HepG2 (cell line): Measurements from ENCODE around the gene PAK2. TPM values are rescaled to one million over a fixed set of nuclear protein-coding genes. Genes with fewer than 3 reads are reported as not detected.
A peak's percentile ranks its signal among the peaks of the same experiment; 100 is the strongest.

Experiments used
- ATAC-seq: fragments of 200-7000 bp; cut with Tn5 transposase; 3 replicates; pipeline ENCODE4 v1.9.1; 2020; ENCODE audit warnings: mild to moderate bottlenecking, moderate library complexity
- BruUV-seq: library from RNA; stranded (reverse); fragments of 400-500 nt; replicated peaks from 2 replicates; lab custom pipeline; 2021; lab: Mats Ljungman, UMichigan
- CTCF ChIA-PET: fragments of 300-600 bp; formaldehyde crosslinking; extraction: SDS; loops from one replicate; lab custom pipeline; 2021; ENCODE audit warnings: low total read pairs, inconsistent platforms, low intra/inter-chr PET ratio; lab: Yijun Ruan, JAX
- POLR2A ChIA-PET: fragments of 350-600 bp; sonication (Branson Sonifier 250); formaldehyde crosslinking; loops from one replicate; lab custom pipeline; 2020; ENCODE audit warnings: antibody characterized with exemption, inconsistent platforms; lab: Yijun Ruan, JAX
- DNase-seq: peaks from one replicate; pipeline ENCODE4 v3.0.0-alpha.2; 2015; ENCODE audit warnings: low spot score
- FAIRE-seq: peaks from 3 replicates; lab custom pipeline; 2011; peaks lifted over from hg19 to GRCh38; lab: Jason Lieb, UNC
- H2AFZ ChIP-seq: one replicate; pipeline ENCODE4 v1.6.1; 2011; ENCODE audit warnings: low read length, inconsistent platforms
- H3K27ac ChIP-seq: fragments of 300-600 bp; 3 replicates; pipeline ENCODE4 v1.8.0; 2011; ENCODE audit warnings: mixed run types, mild to moderate bottlenecking, mixed read lengths, low read length, inconsistent platforms; ENCODE audit not compliant: insufficient read depth; ENCODE audit errors: extremely low read length
- H3K27me3 ChIP-seq, 2 experiments: fragments of 200-600 bp in 1 of 2; 2 replicates in 1 of 2; 3 replicates in 1 of 2; pipeline versions ENCODE4 v1.6.0 to v1.8.0; 2011; ENCODE audit warnings: low read length in 2 of 2, mild to moderate bottlenecking in 2 of 2, moderate library complexity in 2 of 2, inconsistent platforms in 1 of 2; ENCODE audit not compliant: insufficient read depth in 2 of 2, control insufficient read depth in 1 of 2
- H3K36me3 ChIP-seq, 2 experiments: fragments of 200-600 bp in 1 of 2; replicated peaks in 1 of 2; 2 replicates in 1 of 2; 3 replicates in 1 of 2; pipeline versions ENCODE4 v1.5.1 to v1.8.0; 2011; ENCODE audit warnings: low read length in 2 of 2, inconsistent platforms in 1 of 2; ENCODE audit not compliant: insufficient read depth in 2 of 2, control insufficient read depth in 1 of 2
- H3K4me1 ChIP-seq: 2 replicates; pipeline ENCODE4 v1.5.1; 2012; ENCODE audit warnings: low read length, inconsistent platforms; ENCODE audit not compliant: insufficient read depth
- H3K4me2 ChIP-seq: 2 replicates; pipeline ENCODE4 v1.6.0; 2011; ENCODE audit warnings: low read depth, low read length, inconsistent platforms
- H3K4me3 ChIP-seq, 3 experiments: fragments of 200-600 bp in 1 of 3; sonication (generic), shearing (Covaris generic) in 1 of 3; replicated peaks in 1 of 3; 2 replicates each; pipeline ENCODE4 v1.5.1; 2011 to 2016; ENCODE audit warnings: low read length in 3 of 3, inconsistent platforms in 2 of 3, low read depth in 2 of 3, mild to moderate bottlenecking in 2 of 3, control low read depth in 1 of 3, mixed read lengths in 1 of 3; ENCODE audit not compliant: insufficient read depth in 1 of 3
- H3K79me2 ChIP-seq: one replicate; pipeline ENCODE4 v1.6.1; 2011; ENCODE audit warnings: low read length, inconsistent platforms; ENCODE audit not compliant: insufficient read depth
- H3K9ac ChIP-seq: 2 replicates; pipeline ENCODE4 v1.6.0; 2011; ENCODE audit warnings: mild to moderate bottlenecking, low read depth, low read length, inconsistent platforms; ENCODE audit not compliant: insufficient read depth
- H3K9me3 ChIP-seq: 2 replicates; pipeline ENCODE4 v1.5.1; 2012; ENCODE audit warnings: mild to moderate bottlenecking, low read length
- H4K20me1 ChIP-seq: 2 replicates; pipeline ENCODE4 v1.6.0; 2011; ENCODE audit warnings: inconsistent platforms, mild to moderate bottlenecking, low read length, moderate library complexity; ENCODE audit not compliant: insufficient read depth
- ARID4A ChIP-seq: sonication (generic); formaldehyde crosslinking; IDR thresholded peaks from 2 replicates; pipeline ENCODE4 v1.5.0; 2020; ENCODE audit warnings: mild to moderate bottlenecking, missing genetic modification reagents, borderline replicate concordance
- GTF3A ChIP-seq: sonication (generic); formaldehyde crosslinking; conservative IDR thresholded peaks from 2 replicates; pipeline ENCODE4 v1.4.0; 2020; ENCODE audit warnings: mild to moderate bottlenecking, missing genetic modification reagents
- MEIS2 ChIP-seq: sonication (generic); formaldehyde crosslinking; IDR thresholded peaks from 2 replicates; pipeline ENCODE4 v1.9.0; 2021; ENCODE audit warnings: mild to moderate bottlenecking, missing genetic modification reagents
- THRA ChIP-seq: sonication (generic); formaldehyde crosslinking; IDR thresholded peaks from 2 replicates; pipeline ENCODE4 v1.4.0; 2020; ENCODE audit warnings: missing genetic modification reagents, borderline replicate concordance
- ZNF317 ChIP-seq: sonication (generic); formaldehyde crosslinking; IDR thresholded peaks from 2 replicates; pipeline ENCODE4 v1.5.0; 2020; ENCODE audit warnings: mild to moderate bottlenecking, missing genetic modification reagents
- ZNF879 ChIP-seq: sonication (generic); formaldehyde crosslinking; IDR thresholded peaks from 2 replicates; pipeline ENCODE4 v1.8.1; 2023; ENCODE audit warnings: missing genetic modification reagents
- WGBS: methylation state at CpG from one replicate; pipeline ENCODE4 v1.1.6; 2017; ENCODE audit warnings: low lambda C conversion rate; 5-methylcytosine and 5-hydroxymethylcytosine counted together
- in situ Hi-C: cut with HindIII; loops from 2 replicates; pipeline ENCODE4 v1.10.0; 2017; ENCODE audit warnings: low pct_unique_long_range_greater_than_20kb; ENCODE audit not compliant: extremely low pct_ligation_motif_present
- intact Hi-C: fragments of 100-400 bp; cut with micrococcal nuclease; formaldehyde crosslinking; loops from one replicate; pipeline ENCODE4 v1.10.0; 2022; ENCODE audit not compliant: unreplicated experiment
- polyA plus RNA-seq, 8 experiments: library from polyadenylated mRNA; depleted of rRNA in 3 of 8; stranded (reverse) in 7 of 8; unstranded in 1 of 8; fragments of >200 nt; fragmentation: Illumina TruSeq in 4 of 8; extraction: Trizol in 4 of 8; gene quantifications; 2 replicates each; pipeline versions ENCODE4 v1.2.1 to v1.2.3, GENCODE V29; 2011 to 2016; ENCODE audit warnings: low read depth in 4 of 8, missing spikeins in 1 of 8, mixed read lengths in 1 of 8; ENCODE audit not compliant: insufficient read depth in 1 of 8
- total RNA-seq, 5 experiments: library from RNA; depleted of rRNA; stranded (reverse); fragments of >200 nt; fragmentation: Illumina TruSeq; extraction: Trizol; gene quantifications; 2 replicates each; pipeline ENCODE4 v1.2.3, GENCODE V29; 2016; ENCODE audit warnings: low read depth in 1 of 5

Gene PAK2
- total and polyA plus RNA-seq, 2 of the 13 experiments (the other 11 are each of a cell fraction or from before 2014, with no cell fraction given), result 23.0 to 24.7 TPM

DNA sequence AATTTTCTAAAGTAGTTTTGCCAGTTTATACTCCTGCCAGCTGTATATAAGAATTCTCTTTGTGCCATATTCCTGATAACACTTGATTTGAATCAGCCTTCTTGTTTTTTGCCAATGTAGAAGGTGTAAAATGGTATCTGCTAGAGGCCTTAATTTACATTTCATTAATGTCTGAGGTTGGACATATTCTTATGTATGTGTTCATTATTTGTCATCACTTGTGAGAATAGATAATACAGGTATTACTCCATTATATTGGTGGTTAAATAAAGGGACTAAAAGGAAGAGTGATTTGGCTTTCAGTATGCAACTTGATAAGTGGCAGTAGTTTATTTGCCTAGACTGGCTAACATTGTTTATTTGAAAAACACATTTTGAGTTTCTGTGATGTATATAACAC, 25.8 kb downstream of the PAK2 start (continued):
- TF ChIP-seq THRA (no peak), GTF3A (CRISPR knock-in tag) (no peak)

GRCh38 chr3:196771067-196771466, 31.4 kb downstream of the PAK2 start:
- Histone ChIP-seq H3K9me3 (no peaks in the 10 kb centered on the region), H3K27ac (no peak overlapping the region), H3K27me3 (no peaks in the 10 kb centered on the region), H3K36me3 (peaks cover 0 to 1% of the 10 kb centered on the region in 2 experiments; a peak in 1 of 5 replicates), H2AFZ (no peak overlapping the region), H3K4me1 (peaks cover 47% of the 10 kb centered on the region), H3K4me3 (no peak overlapping the region), H3K79me2 (peaks cover 88% of the 10 kb centered on the region), H4K20me1 (peaks cover 24% of the 10 kb centered on the region; the same call in 1 of the 2 replicates), H3K4me2 (no peak overlapping the region), H3K9ac (no peak overlapping the region)
- DNase-seq, result no peak
- in situ Hi-C loops (no loop called here), intact Hi-C loops (no loop called here)
- WGBS, result 98% methylated on average over 1 of the region's 1 CpG
- CTCF ChIA-PET, result no interaction called here
- POLR2A ChIA-PET, result no interaction called here
- FAIRE-seq, result no peak
- ATAC-seq, result no peak
- TF ChIP-seq MEIS2 (CRISPR knock-in tag) (no peak), ARID4A (CRISPR knock-in tag) (no peak), ZNF879 (CRISPR knock-in tag) (no peak), ZNF317 (peak; percentile 83)
- TF ChIP-seq, all 625 proteins: peak for 1
- BruUV-seq, result no TSS peak
